HG03108 (cell line): ENCODE data around the gene BNC2.

Experiments used
- ATAC-seq: cut with Tn5 transposase; IDR thresholded peaks from one replicate; pipeline ENCODE4 v1.9.1; 2021; ENCODE audit warnings: moderate library complexity; ENCODE audit not compliant: unreplicated experiment

The BNC2 gene

DNA sequence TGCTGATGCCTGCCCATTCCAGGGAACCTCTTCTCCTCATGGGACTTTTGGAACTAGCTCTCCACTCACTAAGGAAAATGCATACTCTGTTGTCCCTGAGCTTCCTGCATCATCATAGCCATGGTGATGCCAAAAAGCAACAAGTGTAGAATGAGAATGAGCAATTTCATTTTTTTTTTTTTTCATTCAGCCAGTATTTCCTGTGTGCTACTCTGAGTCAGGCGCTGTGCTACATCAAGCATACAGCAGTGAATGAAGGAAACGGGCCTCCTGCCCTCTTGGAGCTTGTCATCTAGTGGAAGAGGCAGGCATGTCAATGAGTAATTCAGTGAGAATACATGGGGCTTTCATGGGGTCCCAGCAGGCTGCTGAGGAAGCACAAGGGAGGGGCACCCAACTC is 483.1 kb downstream of the BNC2 start:
- ATAC-seq, result no peak

DNA sequence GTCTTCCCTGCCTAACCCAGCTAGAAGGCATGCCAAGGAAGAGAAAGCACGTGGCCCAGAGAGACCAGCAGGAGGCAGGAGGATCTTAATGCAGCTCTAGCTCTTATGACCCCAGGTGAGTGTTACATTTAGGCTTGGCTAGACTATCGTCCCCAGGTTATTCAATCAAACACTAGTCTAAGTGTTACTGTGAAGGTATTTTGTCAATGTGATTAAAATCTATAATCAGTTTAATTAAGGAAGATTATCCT is 483.7 kb downstream of the BNC2 start:
- ATAC-seq, result no peak

DNA sequence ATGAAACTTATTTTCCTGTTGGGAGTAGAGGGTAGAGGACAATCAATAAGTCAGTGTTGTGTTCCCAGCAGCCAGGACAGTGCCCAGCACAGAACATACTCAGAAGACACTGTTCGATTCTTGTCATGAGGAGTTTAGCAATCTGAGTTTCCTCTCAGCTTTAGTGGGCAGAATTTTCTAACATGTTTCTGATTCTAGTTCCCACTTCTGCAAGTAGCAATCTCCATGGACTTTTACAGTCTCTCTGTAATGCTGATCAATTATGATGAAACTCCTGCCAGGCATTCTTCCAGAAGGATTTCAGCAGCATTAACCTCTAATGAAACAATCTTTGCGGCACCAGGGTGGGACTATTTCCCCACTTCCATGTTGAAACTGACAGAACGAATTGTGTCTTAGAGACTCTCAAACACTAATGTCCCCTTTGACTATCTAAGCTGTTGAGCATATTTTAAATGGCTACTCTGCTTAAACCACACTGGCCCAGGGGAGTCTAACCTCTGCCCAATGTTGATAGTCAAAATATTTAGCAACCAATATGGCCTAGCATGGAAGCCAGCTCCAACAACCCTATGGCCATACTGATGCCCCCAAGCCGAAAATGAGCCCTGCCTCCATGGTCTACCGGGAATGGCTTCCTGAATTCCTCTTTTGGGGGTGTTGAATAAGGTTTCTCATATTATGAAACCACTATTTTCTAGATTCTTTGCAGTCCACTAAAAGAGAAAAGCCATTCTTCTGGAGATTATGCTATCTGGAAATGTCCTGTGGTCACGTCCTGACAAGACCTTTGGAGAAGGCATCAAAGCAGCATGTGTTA is 484.3 kb downstream of the BNC2 start:
- ATAC-seq, result no peak

DNA sequence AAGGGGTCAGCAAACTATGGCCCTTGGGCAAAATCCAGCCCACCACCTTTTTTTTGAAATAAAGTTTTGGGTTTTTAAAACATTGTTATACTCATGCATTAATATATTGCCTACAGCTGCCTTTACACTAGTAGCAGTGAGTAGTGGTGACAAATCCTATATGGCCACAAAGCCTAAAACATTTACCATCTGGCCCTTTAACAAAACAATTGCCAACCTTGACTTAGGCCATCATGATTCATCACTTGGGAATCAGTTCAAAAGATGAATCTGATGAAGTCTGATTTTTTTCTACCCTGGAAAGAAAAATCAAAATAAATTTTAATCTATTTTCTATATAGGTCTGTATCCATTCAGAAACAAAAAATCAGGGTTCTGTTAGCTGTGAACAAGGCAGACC is 484.9 kb downstream of the BNC2 start:
- ATAC-seq, result no peak

DNA sequence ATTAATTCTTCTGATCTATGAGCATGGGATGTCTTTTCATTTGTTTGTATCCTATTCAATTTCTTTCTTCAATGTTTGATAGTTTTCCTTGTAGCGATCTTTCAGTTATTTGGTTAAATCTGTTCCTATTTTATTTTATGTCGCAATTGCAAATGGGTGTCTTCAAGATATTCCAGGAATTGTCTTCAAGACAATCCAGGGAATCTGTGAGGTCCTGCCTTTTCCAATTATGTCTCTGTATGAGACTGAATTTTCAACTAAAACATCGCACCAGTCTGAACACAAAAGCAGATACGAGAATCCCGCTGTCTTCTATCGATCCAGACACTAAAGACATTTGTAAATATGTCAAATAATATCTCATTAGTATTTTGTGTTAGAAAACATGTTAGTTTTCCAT is 485.5 kb downstream of the BNC2 start:
- no peak for ATAC-seq

DNA sequence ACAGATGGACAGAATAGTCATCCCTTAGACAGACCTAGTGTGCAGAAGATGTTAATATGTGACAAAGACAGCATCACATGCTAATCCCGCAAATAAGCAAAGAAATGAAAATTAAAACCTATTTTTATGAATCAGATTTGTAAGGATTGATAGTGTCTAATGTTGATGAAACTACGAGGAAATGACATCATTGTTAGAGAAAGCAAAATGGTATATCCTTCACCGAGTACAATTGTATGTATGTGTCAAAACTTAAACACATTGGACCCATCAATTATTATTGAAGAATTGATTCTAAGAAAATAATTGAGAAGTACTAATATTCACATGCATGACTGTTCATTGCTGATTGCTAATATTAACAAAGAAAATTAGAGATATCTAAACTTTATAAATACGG is 493.2 kb downstream of the BNC2 start:
- no peak for ATAC-seq

DNA sequence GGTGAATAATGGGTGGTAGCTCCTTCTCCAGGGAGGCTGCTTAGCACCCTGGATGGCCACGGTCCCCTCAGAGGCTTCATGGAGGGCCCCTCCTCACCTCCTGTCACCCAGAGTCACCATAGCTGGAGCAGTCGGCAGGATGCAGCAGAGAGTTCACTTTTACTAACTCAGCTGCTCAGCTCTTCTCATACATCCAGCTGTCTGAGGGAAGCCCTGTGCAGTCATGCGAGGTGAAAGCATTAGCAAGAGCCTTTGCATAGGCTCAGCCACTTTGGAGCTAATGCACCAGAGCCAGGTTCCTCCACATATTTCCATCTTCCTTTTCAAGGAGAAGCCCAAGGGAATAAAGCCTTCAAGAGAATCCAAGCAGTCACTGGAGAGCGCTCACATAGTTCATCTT is 499.2 kb downstream of the BNC2 start:
- no peak for ATAC-seq

DNA sequence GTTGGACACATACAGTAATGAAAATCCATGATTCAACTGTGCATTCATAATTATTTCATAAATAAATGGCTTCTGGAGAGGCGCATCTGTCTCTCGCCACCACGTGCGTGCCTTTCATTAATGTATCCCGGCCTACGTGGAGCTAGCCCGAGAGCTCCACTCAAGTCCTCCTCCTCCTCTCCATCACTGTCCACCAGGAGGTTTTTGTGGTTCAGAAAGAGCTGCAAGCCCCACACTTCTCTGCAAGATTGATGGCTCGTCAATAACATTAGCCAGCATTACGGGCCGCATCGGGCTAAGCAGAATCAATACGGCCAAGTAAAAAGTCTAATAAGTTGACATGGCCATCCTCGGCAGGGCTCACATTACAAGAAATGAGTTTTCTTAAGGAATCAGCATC is 499.8 kb downstream of the BNC2 start:
- ATAC-seq, result no peak

DNA sequence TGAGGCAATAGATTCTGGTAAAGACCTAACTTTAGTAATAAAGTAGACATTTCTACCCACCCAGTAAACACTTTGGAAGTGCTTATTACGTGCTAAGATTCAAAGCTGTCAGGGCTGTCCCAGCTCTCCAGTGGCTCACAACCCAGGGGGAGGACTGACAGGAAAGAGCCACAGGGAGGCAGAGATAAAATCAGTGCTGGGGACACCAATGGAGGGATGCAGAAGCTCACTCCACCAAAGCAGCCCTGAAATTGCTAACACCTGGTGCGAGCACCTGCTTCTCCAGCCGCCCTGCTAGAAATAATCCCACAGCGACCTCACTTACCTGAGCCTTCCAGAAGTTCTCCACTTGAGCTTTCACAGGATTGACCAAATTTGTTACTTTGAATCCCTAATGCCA is 501.0 kb downstream of the BNC2 start:
- ATAC-seq, result no peak

DNA sequence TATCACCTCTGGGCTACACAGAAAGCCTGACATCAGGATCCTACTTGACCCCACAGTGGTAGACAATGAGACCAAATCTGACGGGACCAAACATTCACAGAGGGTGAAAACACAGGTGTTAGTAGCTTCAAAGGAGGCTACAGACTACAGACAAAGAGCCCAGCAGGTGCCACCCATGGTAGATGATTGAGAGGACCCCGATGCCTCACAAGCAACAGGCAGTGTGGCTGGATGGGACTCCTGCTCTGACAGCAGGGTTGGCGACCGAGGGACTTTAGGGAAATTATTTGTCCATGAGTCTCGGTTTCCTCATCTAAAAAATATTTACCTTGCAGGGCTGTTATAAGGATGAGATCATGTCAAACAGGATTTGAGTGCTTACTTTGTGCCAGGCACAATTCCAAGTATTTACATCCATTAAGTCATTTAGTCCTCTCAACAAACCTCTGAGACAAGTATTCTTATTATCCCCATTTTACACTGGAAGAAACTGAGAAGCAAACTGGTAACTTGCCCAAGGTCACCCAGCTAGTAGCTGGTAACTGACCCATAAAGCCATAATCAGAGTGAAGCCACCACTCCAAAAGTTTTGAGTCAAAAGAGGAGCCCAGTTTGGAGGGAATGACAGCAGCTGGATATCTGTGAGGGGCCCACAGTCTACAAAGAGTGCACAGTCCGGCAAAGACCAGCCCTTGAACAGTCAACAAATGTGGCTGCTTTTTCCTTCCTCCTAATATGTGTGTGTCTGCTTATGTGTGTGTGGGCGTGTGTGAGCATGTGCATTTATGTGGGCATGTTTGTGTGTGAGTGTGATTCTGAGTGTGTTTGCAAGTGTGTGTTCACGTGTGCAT is 502.0 kb downstream of the BNC2 start:
- no peak for ATAC-seq

DNA sequence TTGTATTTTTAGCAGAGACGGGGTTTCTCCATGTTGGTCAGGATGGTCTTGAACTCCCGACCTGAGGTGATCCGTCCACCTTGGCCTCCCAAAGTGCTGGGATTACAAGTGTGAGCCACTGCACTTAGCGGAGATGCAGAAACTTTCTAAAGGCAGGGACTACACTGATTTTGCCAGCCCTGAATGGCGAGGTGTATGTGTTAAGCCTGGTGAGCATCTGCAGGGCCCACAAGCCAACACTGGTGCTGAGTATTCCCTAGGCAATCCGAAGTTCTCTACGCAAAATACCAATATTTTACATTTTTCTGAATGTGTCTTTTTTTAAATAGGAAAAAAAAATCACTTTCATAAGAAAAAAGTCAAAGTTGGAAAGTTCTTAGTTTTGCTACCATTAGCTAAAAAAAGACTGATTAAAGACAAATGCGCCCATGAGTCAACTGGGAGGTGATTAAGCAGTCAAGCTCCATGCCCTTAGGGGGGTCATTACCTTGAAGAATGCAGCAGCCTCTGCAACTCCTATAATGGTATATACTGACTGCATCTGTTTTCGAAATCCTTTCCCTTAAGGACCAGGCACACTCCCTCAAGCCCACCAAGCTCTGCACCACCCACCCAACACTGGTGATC is 502.8 kb downstream of the BNC2 start:
- no peak for ATAC-seq

DNA sequence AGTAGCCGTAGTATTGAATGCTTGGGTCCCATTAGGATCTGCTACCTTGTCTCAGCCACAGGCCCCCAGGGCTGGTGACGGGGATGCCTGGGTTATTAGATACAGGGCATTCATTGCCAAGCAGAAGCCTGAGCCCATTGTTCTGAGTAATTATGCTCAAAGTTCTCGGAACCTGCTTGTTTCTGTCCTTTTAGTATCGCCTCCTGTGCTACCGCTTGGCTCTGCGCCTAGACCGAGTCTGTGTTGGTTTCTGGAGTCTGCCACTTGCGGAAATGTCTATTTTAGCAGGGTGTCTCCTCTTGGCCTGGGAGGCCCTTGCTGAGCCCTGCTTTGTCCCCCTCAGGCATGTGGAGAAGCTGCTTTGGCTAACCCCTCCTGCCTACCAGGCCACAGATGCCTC is 506.1 kb downstream of the BNC2 start:
- no peak for ATAC-seq

DNA sequence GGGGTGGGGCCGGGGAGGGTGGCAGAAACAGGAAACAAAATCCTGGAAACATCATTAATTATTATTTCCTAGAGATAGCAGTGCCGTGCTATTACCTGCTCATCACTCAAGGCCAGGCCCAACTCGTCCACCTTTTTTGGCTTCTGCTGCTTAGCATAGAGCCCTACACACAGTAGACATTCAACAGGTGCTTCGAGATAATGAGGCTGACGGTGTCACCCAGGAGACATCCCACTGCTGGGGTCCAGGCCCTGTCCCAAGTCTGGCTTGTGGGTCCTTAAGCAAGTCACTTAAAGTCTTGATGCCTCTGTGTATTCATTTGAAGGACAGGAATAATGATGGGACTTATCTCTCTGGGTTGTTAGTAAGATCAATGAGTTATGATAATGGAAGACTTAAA is 506.6 kb downstream of the BNC2 start:
- no peak for ATAC-seq

DNA sequence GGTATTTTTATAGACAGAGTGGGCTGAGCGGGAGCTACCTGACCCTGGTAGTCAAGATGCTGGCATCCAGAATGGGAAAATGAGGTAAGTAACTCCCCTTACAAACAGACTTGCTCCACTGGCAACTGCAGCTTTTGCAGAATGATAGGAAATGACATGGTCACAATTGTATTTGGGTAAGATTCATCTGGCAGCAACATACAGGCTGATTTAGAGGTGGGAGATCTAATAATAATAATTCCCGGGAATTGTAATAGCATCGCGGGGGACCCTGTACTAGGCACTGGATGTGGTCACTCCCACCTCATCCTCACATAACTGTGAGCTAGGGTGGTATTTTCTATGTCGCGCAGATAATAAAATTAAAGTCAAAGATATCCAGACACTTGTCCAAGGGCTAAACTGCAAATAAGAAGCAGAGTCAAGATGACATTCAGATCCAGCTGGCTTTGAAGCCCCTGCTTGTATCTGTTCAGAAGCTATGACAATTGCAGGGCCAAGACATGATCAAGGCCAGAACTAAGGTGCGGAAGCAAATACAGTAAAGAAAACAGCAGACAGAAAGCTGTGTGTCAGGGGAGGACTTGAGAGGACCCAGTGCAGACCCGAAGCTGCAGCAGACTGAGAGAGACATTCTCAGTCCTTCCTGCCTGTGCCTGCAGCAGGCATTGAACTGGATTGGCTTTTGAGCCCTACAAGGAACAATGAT is 507.2 kb downstream of the BNC2 start:
- ATAC-seq, result no peak

DNA sequence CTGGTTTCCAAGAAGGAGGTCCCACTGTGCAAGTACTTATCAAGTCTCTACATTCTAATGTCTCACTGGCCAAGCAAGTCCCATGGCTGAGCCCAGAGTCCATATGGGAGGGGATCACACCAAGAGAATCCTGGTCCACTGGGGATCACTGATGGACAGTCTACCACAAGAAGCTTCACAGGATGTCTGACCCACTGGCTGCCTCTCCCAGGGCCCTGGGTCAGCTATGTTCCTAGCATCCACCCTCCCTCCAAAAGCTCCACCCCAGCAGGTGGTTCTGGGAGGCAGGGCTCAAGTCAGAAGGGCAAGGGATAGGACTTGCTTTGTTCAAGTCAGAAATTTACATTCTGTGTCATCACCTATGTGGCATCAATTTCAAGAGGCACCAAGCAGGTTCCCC is 508.5 kb downstream of the BNC2 start:
- ATAC-seq, result no peak

DNA sequence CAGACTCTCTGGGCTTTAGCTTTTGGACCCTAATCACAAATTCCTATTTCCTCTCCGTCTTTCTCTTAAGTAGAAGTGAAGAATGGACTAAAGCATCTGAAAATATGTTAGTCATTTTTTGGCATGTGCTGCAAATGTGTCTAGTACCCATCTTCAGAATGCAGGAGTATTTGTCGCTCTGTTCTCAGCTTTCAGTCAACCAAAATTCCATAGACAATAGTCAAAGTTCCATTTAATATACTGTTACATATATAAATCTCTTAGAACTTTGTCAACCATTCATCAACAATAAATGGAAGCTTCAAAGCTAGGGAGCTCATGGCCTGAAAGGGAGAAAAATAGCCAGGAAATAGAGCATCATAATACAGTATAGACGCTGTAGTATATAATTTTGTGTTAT is 509.4 kb downstream of the BNC2 start:
- no peak for ATAC-seq

DNA sequence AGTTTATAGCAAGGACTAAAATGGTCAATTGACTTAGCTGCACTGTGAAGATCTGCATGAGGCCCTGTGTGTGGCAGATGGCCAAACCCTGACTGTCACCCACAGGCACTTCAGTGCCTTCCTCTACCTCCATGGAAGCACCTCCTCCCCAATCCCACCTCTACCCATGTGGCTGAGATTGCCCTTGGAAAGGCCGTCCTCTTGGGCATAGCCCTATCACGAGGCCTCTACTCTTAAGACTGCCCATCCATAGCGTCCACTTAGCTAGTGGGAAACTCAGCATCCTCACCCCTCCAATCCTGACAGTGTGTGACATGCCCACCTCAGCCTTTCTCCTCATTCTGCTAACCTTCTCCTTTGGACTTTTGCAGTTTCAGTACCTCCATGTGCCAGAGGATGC is 510.2 kb downstream of the BNC2 start:
- ATAC-seq, result no peak
